Omental fat pad (tissue), 4 donors: ENCODE measurements around the gene MUC4. TPM values are rescaled to one million over a fixed set of nuclear protein-coding genes. Genes with fewer than 3 reads are reported as not detected.
"Not testable (repeated sequence)": the region's sequence is repeated elsewhere in the genome, so short reads cannot be mapped to it uniquely, and the experiment has no call there.

Experiments
- ATAC-seq: fragments of 150-250 bp; one replicate; pipeline ENCODE4 v1.9.1; 2016; ENCODE audit warnings: mild to moderate bottlenecking, moderate library complexity; ENCODE audit not compliant: low FRiP score
- DNase-seq: peaks from one replicate; pipeline ENCODE4 v3.0.0-alpha.2; 2019; ENCODE audit warnings: low spot score
- CTCF ChIP-seq, 3 donors: fragments of 450-650 bp; IDR thresholded peaks; one replicate each; pipeline ENCODE4 v1.5.1; 2016 to 2017; ENCODE audit warnings: antibody characterized with exemption in 3 of 3, mild to moderate bottlenecking in 3 of 3, moderate library complexity in 2 of 3
- total RNA-seq, 4 donors: library from RNA; depleted of rRNA; stranded (reverse); fragments of >200 nt; gene quantifications; one replicate each; pipeline ENCODE4 v1.1.0, GENCODE V29; 2016

MUC4 gene
- total RNA-seq, 4 donors from 2014 or later, result 0.09 TPM; not detected in 3

GRCh38 chr3:195711813-195712534 lies 99.8 kb downstream of the MUC4 start:
- ATAC-seq (no peak), DNase-seq (no peak)
- no peak for TF ChIP-seq CTCF (IDR thresholded peaks at IDR 0.05)

GRCh38 chr3:195711091-195711812 lies 100.5 kb downstream of the MUC4 start:
- not testable (repeated sequence) for DNase-seq, ATAC-seq

- not testable (repeated sequence) for ATAC-seq, DNase-seq
Observed at GRCh38 chr3:195710126-195710905, 101.4 kb downstream of the MUC4 start.

GRCh38 chr3:195709676-195710085 lies 102.0 kb downstream of the MUC4 start:
- no peak for TF ChIP-seq CTCF (IDR thresholded peaks at IDR 0.05)
- ATAC-seq (no peak), DNase-seq (no peak)

GRCh38 chr3:195708626-195709481 lies 102.9 kb downstream of the MUC4 start:
- ATAC-seq, result no peak
- TF ChIP-seq CTCF (IDR thresholded peaks at IDR 0.05), result no peak
- DNase-seq, result no peak

- DNase-seq (no peak), ATAC-seq (no peak)
- no peak for TF ChIP-seq CTCF (IDR thresholded peaks at IDR 0.05)
Observed at GRCh38 chr3:195708061-195708460, 103.7 kb downstream of the MUC4 start.

GRCh38 chr3:195705081-195705991 lies 106.4 kb downstream of the MUC4 start:
- no peak for DNase-seq

More at GRCh38 chr3:195705081-195705991, 106.4 kb downstream of the MUC4 start:
- no peak for ATAC-seq
- no peak for TF ChIP-seq CTCF (IDR thresholded peaks at IDR 0.05)
